Endodermal cell (in vitro differentiated cells): Measurements from ENCODE around the gene CCDC92. TPM values are rescaled to one million over a fixed set of nuclear protein-coding genes. Genes with fewer than 3 reads are reported as not detected.
A peak's percentile ranks its signal among the peaks of the same experiment; 100 is the strongest.

Experiments used
- DNase-seq: peaks from one replicate; pipeline ENCODE4 v3.0.0-alpha.2; 2017
- H3K27ac ChIP-seq: 2 replicates; pipeline ENCODE4 v1.5.1; 2013; ENCODE audit warnings: mild to moderate bottlenecking, low read depth, low read length, moderate library complexity
- H3K27me3 ChIP-seq: 2 replicates; pipeline ENCODE4 v1.6.1; 2013; ENCODE audit warnings: mild to moderate bottlenecking, low read length, moderate library complexity; ENCODE audit not compliant: insufficient read depth, control insufficient read depth, poor library complexity, severe bottlenecking
- H3K36me3 ChIP-seq: 2 replicates; pipeline ENCODE4 v1.7.0; 2013; ENCODE audit warnings: mild to moderate bottlenecking, low read length, moderate library complexity; ENCODE audit not compliant: control insufficient read depth, insufficient read depth
- H3K4me1 ChIP-seq: one replicate; pipeline ENCODE4 v1.7.0; 2013; ENCODE audit warnings: low read length; ENCODE audit not compliant: control insufficient read depth, insufficient read depth
- H3K4me3 ChIP-seq: 2 replicates; pipeline ENCODE4 v1.5.1; 2013; ENCODE audit warnings: mild to moderate bottlenecking, low read length, moderate library complexity
- H3K9ac ChIP-seq: 2 replicates; pipeline ENCODE4 v1.6.1; 2013; ENCODE audit warnings: mild to moderate bottlenecking, low read length, moderate library complexity; ENCODE audit not compliant: poor library complexity, severe bottlenecking; ENCODE audit errors: extremely low read depth
- H3K9me3 ChIP-seq: 2 replicates; pipeline ENCODE4 v1.6.1; 2013; ENCODE audit warnings: mild to moderate bottlenecking, low read length, moderate library complexity; ENCODE audit not compliant: control insufficient read depth
- H3K27ac Mint-ChIP-seq: 2 replicates; pipeline ENCODE4 v1.8.0; 2020; ENCODE audit warnings: mixed read lengths
- H3K27me3 Mint-ChIP-seq: 2 replicates; pipeline ENCODE4 v1.8.0; 2021; ENCODE audit warnings: mild to moderate bottlenecking, mixed read lengths; ENCODE audit not compliant: insufficient read depth
- H3K36me3 Mint-ChIP-seq: 2 replicates; pipeline ENCODE4 v1.8.0; 2020; ENCODE audit warnings: low read depth, mixed read lengths
- H3K4me1 Mint-ChIP-seq: 2 replicates; pipeline ENCODE4 v1.8.0; 2020; ENCODE audit warnings: mixed read lengths
- H3K4me3 Mint-ChIP-seq: 2 replicates; pipeline ENCODE4 v1.8.0; 2020; ENCODE audit warnings: mild to moderate bottlenecking, moderate library complexity, mixed read lengths
- H3K9me3 Mint-ChIP-seq: 2 replicates; pipeline ENCODE4 v1.8.0; 2020; ENCODE audit warnings: mild to moderate bottlenecking, mixed read lengths
- CTCF ChIP-seq: fragments of 200-600 bp; sonication (generic); conservative IDR thresholded peaks from 2 replicates; pipeline ENCODE4 v1.5.0; 2021; ENCODE audit warnings: antibody characterized with exemption, mild to moderate bottlenecking
- WGBS, 2 experiments: methylation state at CpG; one replicate each; pipeline versions ENCODE4 v1.1.5 to v1.1.7; 2013; ENCODE audit warnings: missing lambda C conversion rate in 2 of 2, mixed read lengths in 1 of 2; ENCODE audit not compliant: insufficient coverage in 1 of 2, insufficient read length in 1 of 2; 5-methylcytosine and 5-hydroxymethylcytosine counted together
- total RNA-seq, 2 donors: library from RNA; stranded (reverse); fragmentation: NEBNext Ultra II Directional in 1 of 2; extraction: Animal tissue kit (Norgen Biotek cat#: 25700) in 1 of 2; gene quantifications; 2 replicates in 1 of 2; 3 replicates in 1 of 2; pipeline ENCODE4 v1.2.1, GENCODE V29; 2021

Gene CCDC92
- total RNA-seq, 2 donors from 2014 or later, result 37.9 to 45.1 TPM

DNA sequence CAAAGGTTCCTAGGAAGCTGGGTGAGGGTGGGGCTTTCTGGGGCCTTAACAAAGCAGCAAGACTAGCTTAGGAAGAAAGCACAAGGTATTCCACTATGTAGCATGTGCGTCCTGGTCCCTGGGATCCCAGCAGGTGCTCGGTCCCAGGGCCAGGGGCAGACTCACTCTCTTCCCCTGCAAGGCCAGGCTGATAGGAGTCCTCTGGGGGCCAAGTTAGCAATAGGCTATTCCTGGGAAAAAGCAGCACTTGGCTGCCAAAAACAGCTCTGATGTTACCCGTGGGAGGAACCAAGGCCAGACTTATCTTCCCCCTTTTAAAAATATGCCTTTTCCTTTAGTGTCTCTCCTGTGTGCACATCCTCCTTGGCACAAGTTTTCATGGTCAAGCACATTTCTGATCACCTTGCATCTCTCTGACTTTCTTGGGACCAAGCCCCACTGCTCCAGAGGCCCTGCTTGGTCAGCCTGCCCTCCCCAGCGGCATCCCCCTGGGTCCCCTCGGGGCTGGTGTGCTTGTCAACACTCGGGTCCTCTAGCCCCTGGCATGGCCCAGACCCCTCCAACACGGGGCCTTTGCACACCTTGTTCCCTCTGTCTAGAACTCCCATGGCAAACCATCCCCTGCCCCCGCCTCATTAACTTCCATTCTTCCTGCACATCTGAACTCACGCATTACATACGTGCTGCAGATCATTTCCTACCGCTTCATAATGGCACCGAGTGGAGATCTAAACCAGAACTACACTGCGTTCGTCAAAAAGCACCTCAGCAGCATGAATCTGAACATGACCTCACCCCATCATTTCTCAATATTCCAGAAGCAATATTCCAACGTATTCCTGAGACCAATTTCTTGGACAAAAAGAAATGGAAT, 21.9 kb downstream of the CCDC92 start:
- 93 to 98% methylated on average over 14 to 15 of the region's 15 CpGs for WGBS, 2 experiments
- Mint-ChIP-seq H3K4me3 (no peak overlapping the region), H3K9me3 (peaks cover 15% of the 10 kb centered on the region), H3K36me3 (peaks cover 32% of the 10 kb centered on the region), H3K4me1 (peaks cover 12% of the 10 kb centered on the region), H3K27ac (no peak overlapping the region), H3K27me3 (peaks cover 17% of the 10 kb centered on the region)
- H3K36me3 ChIP-seq, result peaks cover 9% of the 10 kb centered on the region
- peaks cover 12% of the 10 kb centered on the region for H3K4me1 ChIP-seq
- no peak for DNase-seq
- H3K9me3 ChIP-seq, result peaks cover 35% of the 10 kb centered on the region
- no peak overlapping the region for H3K9ac ChIP-seq
- TF ChIP-seq CTCF, result no peak
- H3K27ac ChIP-seq, result no peak overlapping the region
- H3K4me3 ChIP-seq, result no peak overlapping the region
- H3K27me3 ChIP-seq, result no peaks in the 10 kb centered on the region

- peaks cover 35% of the 10 kb centered on the region for H3K9me3 ChIP-seq
- TF ChIP-seq CTCF, result no peak
- H3K4me1 ChIP-seq, result peaks cover 12% of the 10 kb centered on the region
- DNase-seq, result no peak
- Mint-ChIP-seq H3K9me3 (peaks cover 15% of the 10 kb centered on the region), H3K4me1 (peaks cover 12% of the 10 kb centered on the region), H3K36me3 (peaks cover 42% of the 10 kb centered on the region), H3K27me3 (peaks cover 14% of the 10 kb centered on the region), H3K4me3 (no peak overlapping the region), H3K27ac (no peak overlapping the region)
- peak overlapping the region; percentile 83 for H3K27ac ChIP-seq
- H3K9ac ChIP-seq, result no peak overlapping the region
- 87 to 93% methylated on average over 12 to 15 of the region's 15 CpGs for WGBS, 2 experiments
- H3K36me3 ChIP-seq, result peaks cover 15% of the 10 kb centered on the region
- H3K4me3 ChIP-seq, result no peak overlapping the region
- no peaks in the 10 kb centered on the region for H3K27me3 ChIP-seq
Measured at GRCh38 chr12:123949770-123950165, 22.9 kb downstream of the CCDC92 start.

DNA sequence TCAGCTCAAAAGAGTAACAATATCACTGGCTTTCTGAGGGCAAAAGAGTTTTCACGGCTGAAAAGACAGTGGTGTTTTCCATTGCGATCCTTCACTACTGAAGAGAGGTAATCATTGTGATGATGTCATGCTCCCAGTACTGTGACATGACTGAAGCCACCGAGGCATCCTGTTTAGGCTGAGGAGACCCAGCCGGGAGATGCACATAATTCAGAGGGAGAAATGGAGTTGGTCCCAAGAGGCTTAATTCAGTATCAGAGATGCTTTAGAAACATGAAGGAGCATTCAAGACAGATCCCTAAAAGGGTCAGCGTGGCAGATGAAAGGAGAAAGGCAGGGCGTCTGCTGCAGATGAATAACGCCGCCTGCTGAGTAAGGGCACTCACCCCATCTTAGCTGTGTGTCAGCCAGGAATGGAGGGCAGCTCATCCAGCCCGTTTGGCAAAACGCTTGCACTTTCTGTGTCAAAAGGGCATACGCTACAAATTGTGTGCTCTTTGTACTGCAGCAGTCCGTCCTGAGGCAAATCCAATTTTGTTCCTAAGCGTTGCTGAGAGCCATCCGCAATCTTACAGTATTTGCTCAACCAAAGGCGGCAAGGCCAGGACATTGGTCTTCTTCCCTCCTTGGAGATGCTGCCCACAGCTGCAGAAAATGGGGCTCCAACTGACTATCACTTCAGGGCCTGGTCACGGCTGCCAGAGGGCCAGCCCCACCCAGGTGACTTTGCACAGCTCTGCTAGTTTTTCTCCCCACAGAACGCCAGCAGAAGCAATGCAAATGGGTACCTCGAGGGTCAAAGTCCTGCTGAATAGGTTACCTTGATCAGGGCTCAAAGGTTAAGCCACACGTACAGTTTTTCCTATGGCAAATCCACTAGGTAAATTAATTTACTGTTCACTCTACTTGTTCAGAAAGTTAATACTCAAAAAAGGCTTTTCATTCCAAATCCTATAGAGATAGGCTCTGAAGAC, 23.5 kb downstream of the CCDC92 start:
- Mint-ChIP-seq H3K27ac (no peak overlapping the region), H3K36me3 (peaks cover 47% of the 10 kb centered on the region), H3K9me3 (peaks cover 15% of the 10 kb centered on the region), H3K4me3 (no peak overlapping the region), H3K4me1 (peaks cover 12% of the 10 kb centered on the region), H3K27me3 (peaks cover 16% of the 10 kb centered on the region)
- H3K36me3 ChIP-seq, result peaks cover 22% of the 10 kb centered on the region
- TF ChIP-seq CTCF, result no peak
- peaks cover 12% of the 10 kb centered on the region for H3K4me1 ChIP-seq
- no peak for DNase-seq
- H3K27me3 ChIP-seq, result no peaks in the 10 kb centered on the region
- H3K27ac ChIP-seq, result peak overlapping the region; percentile 83
- H3K9me3 ChIP-seq, result peaks cover 35% of the 10 kb centered on the region
- 78 to 93% methylated on average over 17 to 19 of the region's 19 CpGs for WGBS, 2 experiments
- no peak overlapping the region for H3K9ac ChIP-seq
- H3K4me3 ChIP-seq, result peak overlapping the region; percentile 57
